K562 (cell line): Measurements from ENCODE around the gene NDST1. TPM values are rescaled to one million over a fixed set of nuclear protein-coding genes. Genes with fewer than 3 reads are reported as not detected.

Experiments
- ATAC-seq: fragments of 200-7000 bp; cut with Tn5 transposase; 3 replicates; pipeline ENCODE4 v1.9.1; 2020; ENCODE audit warnings: moderate library complexity
- BruUV-seq: library from RNA; stranded (reverse); fragments of 400-500 nt; replicated peaks from 2 replicates; lab custom pipeline; 2021; lab: Mats Ljungman, UMichigan
- CTCF ChIA-PET: fragments of 300-600 bp; formaldehyde crosslinking; extraction: SDS; loops from one replicate; lab custom pipeline; 2021; ENCODE audit warnings: low intra/inter-chr PET ratio; lab: Yijun Ruan, JAX
- POLR2A ChIA-PET: fragments of 300-600, 350-650 bp; sonication (Branson Sonifier 250); formaldehyde crosslinking; extraction: SDS; loops from one replicate; lab custom pipeline; 2021; ENCODE audit warnings: antibody characterized with exemption, inconsistent platforms; lab: Yijun Ruan, JAX
- DNase-seq, 4 experiments: peaks; one replicate each; pipeline versions ENCODE4 v3.0.0 to v3.0.0-alpha.2; 2011 to 2018; ENCODE audit warnings: low spot score in 3 of 4, mixed read lengths in 3 of 4; ENCODE audit errors: extremely low read depth in 1 of 4
- FAIRE-seq: peaks from 2 replicates; lab custom pipeline; 2011; peaks lifted over from hg19 to GRCh38; lab: Jason Lieb, UNC
- H2AFZ ChIP-seq: 2 replicates; pipeline ENCODE4 v1.6.0; 2011; ENCODE audit warnings: low read depth, low read length, control low read depth, inconsistent platforms
- H3K27ac ChIP-seq: fragments of 200-600 bp; 3 replicates; pipeline ENCODE4 v1.8.0; 2011; ENCODE audit warnings: low read depth, mild to moderate bottlenecking, control low read depth, inconsistent platforms, low read length, moderate library complexity, mixed read lengths; ENCODE audit errors: extremely low read depth
- H3K27me3 ChIP-seq, 2 experiments: fragments of 300-600 bp in 1 of 2; 2 replicates in 1 of 2; 3 replicates in 1 of 2; pipeline versions ENCODE4 v1.6.0 to v1.8.0; 2011; ENCODE audit warnings: inconsistent platforms in 2 of 2, low read length in 2 of 2, mild to moderate bottlenecking in 1 of 2, mixed read lengths in 1 of 2, moderate library complexity in 1 of 2; ENCODE audit not compliant: control insufficient read depth in 2 of 2, insufficient read depth in 2 of 2
- H3K36me3 ChIP-seq: fragments of 300-600 bp; 3 replicates; pipeline ENCODE4 v1.8.0; 2011; ENCODE audit warnings: mild to moderate bottlenecking, low read length, inconsistent platforms; ENCODE audit not compliant: control insufficient read depth, insufficient read depth
- H3K4me1 ChIP-seq, 2 experiments: fragments of 200-600 bp in 1 of 2; replicated peaks in 1 of 2; 2 replicates in 1 of 2; 3 replicates in 1 of 2; pipeline versions ENCODE4 v1.5.1 to v1.8.0; 2011; ENCODE audit warnings: inconsistent platforms in 2 of 2, low read length in 2 of 2, mild to moderate bottlenecking in 1 of 2, mixed read lengths in 1 of 2, moderate library complexity in 1 of 2; ENCODE audit not compliant: control insufficient read depth in 2 of 2, insufficient read depth in 2 of 2
- H3K4me2 ChIP-seq: 2 replicates; pipeline ENCODE4 v1.6.1; 2011; ENCODE audit warnings: low read length, control low read depth, inconsistent platforms, mixed read lengths; ENCODE audit not compliant: insufficient read depth
- H3K4me3 ChIP-seq: fragments of 200-600 bp; sonication (generic), shearing (Covaris generic); 2 replicates; pipeline ENCODE4 v1.5.1; 2016; ENCODE audit warnings: control low read depth, inconsistent platforms
- H3K79me2 ChIP-seq: fragments of 200-600 bp; 3 replicates; pipeline ENCODE4 v1.8.0; 2011; ENCODE audit warnings: low read length, inconsistent platforms; ENCODE audit not compliant: control insufficient read depth, insufficient read depth
- H3K9ac ChIP-seq, 2 experiments: 2 replicates each; pipeline versions ENCODE4 v1.6.0 to v1.6.1; 2011; ENCODE audit warnings: low read depth in 2 of 2, low read length in 2 of 2, control low read depth in 1 of 2, inconsistent platforms in 1 of 2, mild to moderate bottlenecking in 1 of 2, mixed read lengths in 1 of 2; ENCODE audit not compliant: insufficient read depth in 1 of 2
- H3K9me1 ChIP-seq: one replicate; pipeline ENCODE4 v1.6.0; 2011; ENCODE audit warnings: inconsistent platforms, mild to moderate bottlenecking, low read length, moderate library complexity; ENCODE audit not compliant: control insufficient read depth, insufficient read depth
- H3K9me3 ChIP-seq: replicated peaks from 2 replicates; pipeline ENCODE4 v1.5.1; 2011; ENCODE audit warnings: low read depth, low read length, inconsistent platforms; ENCODE audit not compliant: control insufficient read depth, insufficient read depth
- H4K20me1 ChIP-seq: replicated peaks from 2 replicates; pipeline ENCODE4 v1.6.1; 2011; ENCODE audit warnings: low read length, inconsistent platforms, mixed read lengths; ENCODE audit not compliant: control insufficient read depth, insufficient read depth
- CBX1 ChIP-seq: sonication (generic); IDR thresholded peaks from 2 replicates; pipeline ENCODE4 v1.6.1; 2016; ENCODE audit warnings: antibody characterized with exemption, low read depth, mild to moderate bottlenecking
- ELF2 ChIP-seq: fragments of 250-450 bp; sonication (Bioruptor Pico); IDR thresholded peaks from 2 replicates; pipeline ENCODE4 v1.5.0; 2021; ENCODE audit warnings: mild to moderate bottlenecking
- ESRRA ChIP-seq: fragments of 450-650 bp; IDR thresholded peaks from 2 replicates; pipeline ENCODE4 v1.6.1; 2014; ENCODE audit warnings: low read depth, mild to moderate bottlenecking, moderate library complexity, borderline replicate concordance
- FOXA3 ChIP-seq, 2 experiments: fragments of 450-650 bp in 1 of 2; sonication (generic) in 1 of 2; formaldehyde crosslinking; IDR thresholded peaks in 1 of 2; conservative IDR thresholded peaks in 1 of 2; 2 replicates each; pipeline versions ENCODE4 v1.4.0 to v1.8.0; 2020 to 2022; ENCODE audit warnings: mild to moderate bottlenecking in 2 of 2, missing genetic modification reagents in 1 of 2
- MAFF ChIP-seq: IDR thresholded peaks from 2 replicates; pipeline ENCODE4 v1.6.1; 2012; ENCODE audit warnings: low read length, improper control_type of control experiment
- NBN ChIP-seq: fragments of 450-650 bp; IDR thresholded peaks from 2 replicates; pipeline ENCODE4 v1.6.1; 2016; ENCODE audit warnings: low read depth, mild to moderate bottlenecking
- NFE2 ChIP-seq: IDR thresholded peaks from 2 replicates; pipeline ENCODE4 v1.6.1; 2014; ENCODE audit warnings: antibody characterized with exemption, low read depth
- PKNOX1 ChIP-seq: fragments of 450-650 bp; IDR thresholded peaks from 2 replicates; pipeline ENCODE4 v1.6.1; 2016
- POLR2AphosphoS5 ChIP-seq: IDR thresholded peaks from 2 replicates; pipeline ENCODE4 v1.6.1; 2011; ENCODE audit warnings: mild to moderate bottlenecking, low read depth, low read length, moderate library complexity; ENCODE audit not compliant: control insufficient read depth, insufficient read depth
- TAL1 ChIP-seq: fragments of 450-650 bp; IDR thresholded peaks from 2 replicates; pipeline ENCODE4 v1.6.1; 2016; ENCODE audit warnings: mild to moderate bottlenecking
- TBP ChIP-seq: optimal IDR thresholded peaks from 2 replicates; pipeline ENCODE3; 2011; ENCODE audit warnings: low read depth, low read length, improper control_type of control experiment
- TEAD4 ChIP-seq, 2 experiments: sonication (generic) in 1 of 2; formaldehyde crosslinking in 1 of 2; IDR thresholded peaks; 2 replicates each; pipeline versions ENCODE4 v1.6.1 to v1.8.0; 2012 to 2022; ENCODE audit warnings: borderline replicate concordance in 1 of 2, inconsistent platforms in 1 of 2, low read length in 1 of 2, mild to moderate bottlenecking in 1 of 2, missing genetic modification reagents in 1 of 2
- YY1 ChIP-seq, 3 experiments: IDR thresholded peaks; 2 replicates each; pipeline ENCODE4 v1.6.1; 2011; ENCODE audit warnings: low read length in 2 of 3, mild to moderate bottlenecking in 2 of 3, moderate library complexity in 2 of 3, borderline replicate concordance in 1 of 3, control low read depth in 1 of 3, low read depth in 1 of 3; ENCODE audit not compliant: insufficient read depth in 3 of 3, insufficient replicate concordance in 2 of 3, control insufficient read depth in 1 of 3, insufficient read length in 1 of 3; ENCODE audit errors: extremely low read depth in 1 of 3
- ZC3H11A ChIP-seq: IDR thresholded peaks from 2 replicates; pipeline ENCODE4 v1.6.1; 2012; ENCODE audit warnings: low read depth, low read length, improper control_type of control experiment
- ZKSCAN8 ChIP-seq: fragments of 200-800 bp; sonication (Bioruptor generic); IDR thresholded peaks from 2 replicates; pipeline ENCODE4 v1.6.1; 2016; ENCODE audit warnings: missing genetic modification characterization, missing compliant biosample characterization
- ZNF253 ChIP-seq: fragments of 250-450 bp; sonication (Bioruptor Pico); conservative IDR thresholded peaks from 2 replicates; pipeline ENCODE4 v1.6.1; 2021; ENCODE audit warnings: mild to moderate bottlenecking
- WGBS: fragments of 100-300 bp; shearing (Covaris generic); methylation state at CpG from one replicate; pipeline ENCODE4 v1.1.6; 2016; ENCODE audit warnings: low coverage, mixed read lengths; ENCODE audit not compliant: insufficient coverage; ENCODE audit errors: missing lambda C conversion rate; 5-methylcytosine and 5-hydroxymethylcytosine counted together
- in situ Hi-C: fragments of 300-500 bp; cut with MboI; formaldehyde crosslinking; loops from 4 replicates; pipeline ENCODE4 v1.15.0; 2018; ENCODE audit warnings: inconsistent platforms, mixed read lengths
- intact Hi-C: fragments of 100-400 bp; cut with micrococcal nuclease; formaldehyde crosslinking; loops from 2 replicates; pipeline ENCODE4 v1.14.2; 2022
- polyA plus RNA-seq, 8 experiments: library from polyadenylated mRNA; depleted of rRNA in 4 of 8; stranded (reverse) in 5 of 8; unstranded in 3 of 8; fragments of >200 nt; fragmentation: Nextera tagmentation in 2 of 8; fragmentation: Illumina TruSeq in 1 of 8; extraction: Ambion mirVana in 2 of 8; extraction: Trizol in 1 of 8; gene quantifications; 2 replicates each; pipeline versions ENCODE4 v1.2.1 to v1.2.3, GENCODE V29; 2011 to 2014; ENCODE audit warnings: inconsistent platforms in 1 of 8, missing spikeins in 1 of 8
- total RNA-seq, 7 experiments: library from RNA; depleted of rRNA in 6 of 7; stranded (reverse); fragments of >200 nt in 6 of 7; fragmentation: Illumina TruSeq in 2 of 7; extraction: Trizol in 2 of 7; gene quantifications; 2 replicates each; pipeline versions ENCODE4 v1.2.1 to v1.2.3, GENCODE V29; 2011 to 2021; ENCODE audit warnings: low replicate concordance in 1 of 7

NDST1 gene
- total and polyA plus RNA-seq, 9 of the 15 experiments (the other 6 are each of a cell fraction or from before 2014, with no cell fraction given) = 0.38 to 47.9 (median 9.9) TPM

DNA sequence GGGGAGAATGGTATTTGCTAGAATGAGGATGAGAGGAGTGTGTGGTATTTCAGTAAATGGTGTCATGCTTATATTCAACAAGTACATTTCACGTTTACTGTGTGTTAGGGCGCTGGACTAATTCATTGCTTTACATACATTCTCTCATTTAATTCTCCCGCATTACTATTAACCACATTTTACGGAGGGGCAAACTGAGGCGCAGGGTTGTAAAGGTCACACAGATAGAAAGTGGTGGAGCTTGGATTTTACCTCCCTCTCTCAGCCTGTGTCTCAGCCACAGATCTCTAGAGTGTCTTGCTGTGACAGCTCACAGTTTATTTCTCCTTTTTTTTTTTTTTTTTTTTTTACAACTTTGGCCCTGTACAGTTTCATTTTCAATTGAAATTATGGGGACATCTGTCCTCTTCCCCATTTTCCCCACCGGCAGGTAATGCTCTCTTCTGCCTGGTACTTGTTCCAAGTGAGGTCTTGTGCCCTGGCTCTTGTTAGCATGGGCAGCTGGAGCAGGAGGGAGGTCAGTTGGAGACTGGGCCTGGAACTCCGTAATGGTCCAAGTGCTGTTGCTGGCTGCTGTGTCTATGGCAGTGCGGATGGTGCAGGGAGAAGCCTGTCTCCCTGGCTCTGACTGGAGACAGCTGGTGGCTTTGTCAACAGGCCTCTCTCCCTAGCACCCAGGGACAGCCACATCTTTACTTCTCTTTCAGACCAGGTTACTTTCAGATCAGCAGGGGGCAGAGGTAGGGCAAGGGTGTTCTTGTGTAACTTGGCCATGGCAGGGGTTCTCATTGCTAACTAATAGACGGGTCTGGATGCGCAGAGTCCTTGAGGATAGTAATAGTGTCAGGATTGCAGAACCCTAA lies 20.5 kb upstream of the NDST1 start (continued):
- TF ChIP-seq CBX1 (peak; percentile 10; the same call in 1 of the 2 replicates), ESRRA (peak; percentile 85), FOXA3 (CRISPR knock-in tag; conservative IDR thresholded peaks at IDR 0.05 in 1 of 2, IDR thresholded peaks at IDR 0.05 in 1 of 2) (peak in 1 of 2 experiments; percentile 51; a peak in 1 of 4 replicates), ZKSCAN8 (CRISPR knock-in tag) (no peak)

DNA sequence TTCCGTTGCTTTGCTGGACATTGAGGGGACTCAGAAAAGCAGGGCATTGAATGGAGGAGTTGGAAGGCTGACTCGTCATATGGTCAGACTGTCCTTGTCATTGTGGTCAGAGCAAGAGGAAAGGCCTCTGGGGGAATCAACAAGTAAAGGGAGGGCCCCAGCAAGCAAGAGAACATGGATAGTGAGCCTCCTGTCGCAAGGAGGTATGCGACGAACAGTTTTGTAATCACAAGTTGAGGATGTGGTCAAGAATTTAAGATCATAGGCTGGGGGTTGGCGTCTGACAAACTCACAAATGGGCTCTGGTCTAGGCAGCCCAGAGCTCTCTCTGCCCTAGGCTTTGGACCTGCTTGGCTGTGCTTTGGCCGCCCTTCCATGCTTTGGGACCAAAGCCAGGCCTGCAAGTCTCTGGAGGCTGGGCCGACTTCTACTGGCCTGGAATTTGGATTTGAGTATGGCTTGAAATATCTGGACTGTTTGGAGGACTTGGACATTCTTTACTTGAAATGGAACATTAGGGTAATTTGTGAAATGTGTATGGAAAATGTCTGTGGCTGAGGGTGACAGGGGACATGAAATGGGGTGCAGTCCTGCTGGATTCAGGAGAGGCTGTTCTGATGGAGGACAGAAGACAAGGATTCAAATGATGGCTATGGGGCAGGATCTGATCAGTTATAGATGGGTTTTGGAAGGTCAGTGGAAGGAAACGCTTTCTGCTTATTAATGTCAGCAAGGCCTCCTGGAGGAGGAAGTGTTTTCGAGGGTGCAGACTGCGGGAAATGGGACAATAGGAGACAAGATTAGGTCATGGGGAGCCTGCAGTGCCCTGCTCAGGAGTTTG lies 19.2 kb upstream of the NDST1 start:
- CTCF ChIA-PET = interaction anchor here (1.0 kb wide), 1 partner anchor 39 kb away, joined by 3 read pairs; no protein-coding TSS in a partner anchor
- Histone ChIP-seq H4K20me1 (peaks cover 3% of the 10 kb centered on the region; the same call in 1 of the 2 replicates), H3K4me3 (no peak overlapping the region; the same call in 1 of the 2 replicates), H3K36me3 (peaks cover 21% of the 10 kb centered on the region; the same call in 2 of the 3 replicates), H3K9ac (peak overlapping the region; percentile 77 to 78), H3K9me1 (no peaks in the 10 kb centered on the region), H2AFZ (no peak overlapping the region; the same call in 1 of the 2 replicates), H3K9me3 (no peaks in the 10 kb centered on the region), H3K27ac (peak overlapping the region; percentile 87), H3K4me1 (peaks cover 43 to 59% of the 10 kb centered on the region in 2 experiments), H3K27me3 (no peaks in the 10 kb centered on the region), H3K4me2 (peak overlapping the region; percentile 78), H3K79me2 (peaks cover 64% of the 10 kb centered on the region)
- TSS peak; percentile 38 for BruUV-seq
- WGBS = 28% methylated on average over 11 of the region's 11 CpGs
- POLR2A ChIA-PET = interaction anchor here (0.6 to 5.0 kb wide), 3 partner anchors 12 to 687 kb away, joined by 3 to 57 read pairs (median 4); no protein-coding TSS in a partner anchor
- DNase-seq = peak; percentile 33 to 79 (median 57)
- ATAC-seq = peak; percentile 72
- in situ Hi-C loops (no loop called here), intact Hi-C loops (loop anchor here (2.0 to 10.0 kb wide), 4 partner anchors 28 to 596 kb away; partner anchors contain the start of gene TNIP1)
- peak; percentile 88 for FAIRE-seq
- TF ChIP-seq TEAD4 (IDR thresholded peaks at IDR 0.05; ENCODE audit: low read length) (peak; percentile 29; the same call in 1 of the 2 replicates), TEAD4 (CRISPR knock-in tag; IDR thresholded peaks at IDR 0.05; ENCODE audit: borderline replicate concordance) (no peak), TBP (peak; percentile 8), NBN (0 out of 2 replicates have a peak, but pooled peaks have one; percentile 15), TAL1 (0 out of 2 replicates have a peak, but pooled peaks have one; percentile 3), MAFF (peak; percentile 64), ZNF253 (CRISPR knock-in tag) (no peak), NFE2 (peak; percentile 92), ZC3H11A (no peak), POLR2AphosphoS5 (no peak), ELF2 (no peak), PKNOX1 (no peak), YY1 (IDR thresholded peaks at IDR 0.05; ENCODE audit: borderline replicate concordance in 1 of 3, control insufficient read depth in 1 of 3, extremely low read depth in 1 of 3, insufficient read depth in 3 of 3, insufficient read length in 1 of 3, insufficient replicate concordance in 2 of 3, low read depth in 1 of 3, low read length in 2 of 3) (peak in 1 of 3 experiments; percentile 44)
